PFSK-1 (cell line): ENCODE data around the gene STARD8.

Experiments
- FOXP2 ChIP-seq: optimal IDR thresholded peaks from 2 replicates; pipeline ENCODE3; 2011; ENCODE audit warnings: borderline replicate concordance, control low read depth, inconsistent platforms; ENCODE audit not compliant: insufficient read depth; ENCODE audit errors: extremely low read length, extremely low read depth
- POLR2AphosphoS5 ChIP-seq: IDR thresholded peaks from 2 replicates; pipeline ENCODE4 v1.6.1; 2012; ENCODE audit warnings: low read depth, mild to moderate bottlenecking, control low read depth, low read length, moderate library complexity
- SIN3A ChIP-seq: IDR thresholded peaks from 2 replicates; pipeline ENCODE4 v1.6.1; 2012; ENCODE audit warnings: mild to moderate bottlenecking, low read length, moderate library complexity, borderline replicate concordance; ENCODE audit not compliant: insufficient read depth
- TAF1 ChIP-seq: IDR thresholded peaks from 2 replicates; pipeline ENCODE4 v1.6.1; 2012; ENCODE audit warnings: low read length, control low read depth, borderline replicate concordance; ENCODE audit not compliant: insufficient read depth
- TF ChIP-seq, protein P1 (sequence below), 2 experiments: IDR thresholded peaks; 2 replicates each; pipeline versions ENCODE4 v1.6.1 to v1.8.0; 2011 to 2012; ENCODE audit warnings: low read depth in 2 of 2, low read length in 2 of 2, control low read depth in 1 of 2, inconsistent platforms in 1 of 2, mild to moderate bottlenecking in 1 of 2, moderate library complexity in 1 of 2; ENCODE audit not compliant: insufficient read depth in 1 of 2

Gene STARD8

DNA sequence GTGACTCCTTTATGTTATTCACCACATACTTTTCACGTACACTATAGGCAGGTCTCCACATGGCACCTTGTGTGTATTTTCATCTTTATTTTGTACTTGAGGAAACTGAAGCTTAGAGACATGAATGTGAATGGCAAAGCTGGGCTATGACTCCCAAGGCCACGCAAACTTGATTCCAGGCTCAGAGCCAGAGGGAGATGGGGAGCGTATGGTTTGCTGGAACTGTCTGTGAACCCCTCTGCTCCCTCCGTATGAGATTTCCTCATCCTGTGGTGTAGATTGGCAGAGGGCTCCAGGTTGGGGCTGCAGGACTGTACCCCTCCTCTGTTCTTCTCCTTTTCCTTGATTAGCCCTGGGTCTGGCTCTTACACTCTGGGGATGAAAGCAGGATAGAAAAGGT is 16.1 kb upstream of the STARD8 start:
- TF ChIP-seq SIN3A (no peak), FOXP2 (no peak)

DNA sequence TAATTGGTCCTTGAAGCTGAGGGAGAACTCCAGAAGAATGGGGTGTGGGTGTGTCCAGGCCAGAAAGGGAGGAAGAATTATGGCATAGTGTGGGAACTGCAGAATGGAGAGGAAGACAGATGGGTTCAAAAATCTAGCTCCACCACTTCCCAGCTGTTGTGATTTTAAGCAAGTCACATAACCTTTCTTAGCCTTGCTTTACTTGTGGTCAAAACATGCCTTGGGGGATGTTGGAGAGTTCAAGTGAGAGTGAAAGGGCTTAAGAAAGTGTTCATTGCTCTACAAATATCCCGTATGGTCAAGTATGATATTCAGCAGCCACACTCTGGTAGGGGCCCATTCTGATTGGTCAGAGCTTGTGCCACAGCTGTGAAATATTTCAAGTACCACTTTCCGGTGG is 15.0 kb upstream of the STARD8 start:
- TF ChIP-seq, protein P1, sequence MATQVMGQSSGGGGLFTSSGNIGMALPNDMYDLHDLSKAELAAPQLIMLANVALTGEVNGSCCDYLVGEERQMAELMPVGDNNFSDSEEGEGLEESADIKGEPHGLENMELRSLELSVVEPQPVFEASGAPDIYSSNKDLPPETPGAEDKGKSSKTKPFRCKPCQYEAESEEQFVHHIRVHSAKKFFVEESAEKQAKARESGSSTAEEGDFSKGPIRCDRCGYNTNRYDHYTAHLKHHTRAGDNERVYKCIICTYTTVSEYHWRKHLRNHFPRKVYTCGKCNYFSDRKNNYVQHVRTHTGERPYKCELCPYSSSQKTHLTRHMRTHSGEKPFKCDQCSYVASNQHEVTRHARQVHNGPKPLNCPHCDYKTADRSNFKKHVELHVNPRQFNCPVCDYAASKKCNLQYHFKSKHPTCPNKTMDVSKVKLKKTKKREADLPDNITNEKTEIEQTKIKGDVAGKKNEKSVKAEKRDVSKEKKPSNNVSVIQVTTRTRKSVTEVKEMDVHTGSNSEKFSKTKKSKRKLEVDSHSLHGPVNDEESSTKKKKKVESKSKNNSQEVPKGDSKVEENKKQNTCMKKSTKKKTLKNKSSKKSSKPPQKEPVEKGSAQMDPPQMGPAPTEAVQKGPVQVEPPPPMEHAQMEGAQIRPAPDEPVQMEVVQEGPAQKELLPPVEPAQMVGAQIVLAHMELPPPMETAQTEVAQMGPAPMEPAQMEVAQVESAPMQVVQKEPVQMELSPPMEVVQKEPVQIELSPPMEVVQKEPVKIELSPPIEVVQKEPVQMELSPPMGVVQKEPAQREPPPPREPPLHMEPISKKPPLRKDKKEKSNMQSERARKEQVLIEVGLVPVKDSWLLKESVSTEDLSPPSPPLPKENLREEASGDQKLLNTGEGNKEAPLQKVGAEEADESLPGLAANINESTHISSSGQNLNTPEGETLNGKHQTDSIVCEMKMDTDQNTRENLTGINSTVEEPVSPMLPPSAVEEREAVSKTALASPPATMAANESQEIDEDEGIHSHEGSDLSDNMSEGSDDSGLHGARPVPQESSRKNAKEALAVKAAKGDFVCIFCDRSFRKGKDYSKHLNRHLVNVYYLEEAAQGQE (IDR thresholded peaks at IDR 0.05; ENCODE audit: insufficient read depth in 1 of 2, low read depth in 2 of 2, low read length in 2 of 2), result no peak
- TF ChIP-seq FOXP2 (no peak), POLR2AphosphoS5 (no peak), SIN3A (no peak), TAF1 (no peak)

DNA sequence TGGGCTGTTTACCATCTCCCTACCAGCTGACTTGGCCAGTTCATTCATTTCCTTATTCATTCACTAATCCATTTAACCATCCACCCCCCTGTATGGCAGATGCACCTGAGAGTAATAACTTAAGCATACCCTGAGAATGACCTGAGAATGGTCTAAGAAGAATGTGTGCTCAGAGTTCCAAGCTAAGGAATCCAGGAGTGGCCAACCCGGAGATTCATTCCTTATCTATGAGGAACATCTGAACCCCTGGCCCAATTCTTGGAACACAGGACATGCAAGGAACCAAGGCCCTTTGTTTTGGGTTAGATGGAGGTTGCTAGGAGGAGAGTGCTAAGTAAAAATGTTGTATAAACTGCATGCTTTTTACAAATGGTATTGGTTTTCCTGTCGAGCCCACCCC is 13.5 kb upstream of the STARD8 start:
- no peak for TF ChIP-seq POLR2AphosphoS5
- TF ChIP-seq, protein P1 (IDR thresholded peaks at IDR 0.05; ENCODE audit: insufficient read depth in 1 of 2, low read depth in 2 of 2, low read length in 2 of 2), result no peak
- TF ChIP-seq SIN3A, result no peak
- no peak for TF ChIP-seq TAF1
- TF ChIP-seq FOXP2, result no peak

DNA sequence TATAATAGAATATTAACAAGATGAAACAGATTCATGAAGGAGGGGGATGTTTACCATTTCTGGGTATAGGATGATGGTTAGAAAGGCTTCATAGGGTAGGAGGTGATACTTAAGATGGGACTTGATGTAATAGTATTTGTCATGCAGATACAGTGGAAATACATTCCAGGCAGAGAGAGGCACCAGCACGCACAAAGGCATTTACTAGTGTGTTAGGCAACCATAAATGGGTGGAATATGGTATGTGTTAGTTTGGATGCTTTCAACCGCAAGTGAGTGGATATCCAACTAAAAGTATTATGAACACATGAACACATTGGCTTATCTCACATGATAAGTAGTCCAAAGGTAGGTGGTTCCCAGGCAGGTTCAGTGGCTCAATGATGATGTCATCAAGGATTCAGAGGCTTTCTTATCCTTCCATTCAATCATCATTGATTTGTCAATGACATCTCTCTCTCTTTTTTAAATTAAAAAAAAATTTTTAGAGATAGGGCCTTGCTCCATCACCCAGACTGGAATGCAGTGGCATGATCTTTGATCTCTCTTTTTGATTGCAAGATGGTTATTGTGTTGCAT is 12.7 kb upstream of the STARD8 start:
- TF ChIP-seq TAF1, result no peak

DNA sequence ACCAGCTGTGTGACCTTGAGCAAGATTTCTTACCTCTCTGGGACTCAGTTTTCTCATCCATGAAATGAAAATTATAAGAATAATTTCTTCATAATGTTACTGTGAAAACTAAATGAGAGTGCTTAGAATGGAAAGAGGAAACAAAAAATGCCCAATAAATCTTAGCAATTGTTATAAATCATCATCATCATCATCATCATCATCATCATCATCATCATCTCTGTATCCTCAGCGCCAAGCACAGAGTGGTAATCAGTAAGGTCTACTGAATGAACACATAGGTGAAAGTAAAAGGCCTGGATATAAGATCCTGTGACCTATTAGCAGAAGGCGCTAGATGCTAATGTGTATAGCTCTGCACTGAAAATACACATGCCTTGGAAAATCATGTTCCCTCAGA is 6.8 kb upstream of the STARD8 start:
- no peak for TF ChIP-seq FOXP2
- TF ChIP-seq TAF1, result no peak
- TF ChIP-seq POLR2AphosphoS5, result no peak
- TF ChIP-seq, protein P1 (IDR thresholded peaks at IDR 0.05; ENCODE audit: insufficient read depth in 1 of 2, low read depth in 2 of 2, low read length in 2 of 2), result no peak

DNA sequence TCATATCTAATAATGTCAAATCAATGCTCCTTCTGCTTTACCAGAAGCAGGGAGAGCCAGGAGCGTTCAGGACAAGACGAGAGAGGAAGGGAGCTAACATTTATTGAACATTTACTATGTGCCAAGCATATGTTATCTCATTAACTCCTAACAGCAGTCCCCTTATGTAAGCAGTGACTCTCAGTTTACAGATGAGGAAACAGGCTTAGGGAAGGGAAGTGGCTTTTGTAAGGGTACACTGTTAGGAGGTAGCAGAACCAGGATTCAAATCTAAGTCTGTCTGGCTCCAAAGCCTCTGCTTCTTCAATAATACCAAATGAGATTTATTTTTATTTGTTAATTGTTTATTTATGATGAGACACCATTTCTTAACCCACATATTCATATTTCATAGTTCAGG is 2.6 kb upstream of the STARD8 start:
- TF ChIP-seq POLR2AphosphoS5 (no peak), FOXP2 (no peak), TAF1 (no peak), SIN3A (no peak)
- TF ChIP-seq, protein P1 (IDR thresholded peaks at IDR 0.05; ENCODE audit: insufficient read depth in 1 of 2, low read depth in 2 of 2, low read length in 2 of 2), result no peak
